ENCODE results near the gene GCGR.

GCGR gene

DNA sequence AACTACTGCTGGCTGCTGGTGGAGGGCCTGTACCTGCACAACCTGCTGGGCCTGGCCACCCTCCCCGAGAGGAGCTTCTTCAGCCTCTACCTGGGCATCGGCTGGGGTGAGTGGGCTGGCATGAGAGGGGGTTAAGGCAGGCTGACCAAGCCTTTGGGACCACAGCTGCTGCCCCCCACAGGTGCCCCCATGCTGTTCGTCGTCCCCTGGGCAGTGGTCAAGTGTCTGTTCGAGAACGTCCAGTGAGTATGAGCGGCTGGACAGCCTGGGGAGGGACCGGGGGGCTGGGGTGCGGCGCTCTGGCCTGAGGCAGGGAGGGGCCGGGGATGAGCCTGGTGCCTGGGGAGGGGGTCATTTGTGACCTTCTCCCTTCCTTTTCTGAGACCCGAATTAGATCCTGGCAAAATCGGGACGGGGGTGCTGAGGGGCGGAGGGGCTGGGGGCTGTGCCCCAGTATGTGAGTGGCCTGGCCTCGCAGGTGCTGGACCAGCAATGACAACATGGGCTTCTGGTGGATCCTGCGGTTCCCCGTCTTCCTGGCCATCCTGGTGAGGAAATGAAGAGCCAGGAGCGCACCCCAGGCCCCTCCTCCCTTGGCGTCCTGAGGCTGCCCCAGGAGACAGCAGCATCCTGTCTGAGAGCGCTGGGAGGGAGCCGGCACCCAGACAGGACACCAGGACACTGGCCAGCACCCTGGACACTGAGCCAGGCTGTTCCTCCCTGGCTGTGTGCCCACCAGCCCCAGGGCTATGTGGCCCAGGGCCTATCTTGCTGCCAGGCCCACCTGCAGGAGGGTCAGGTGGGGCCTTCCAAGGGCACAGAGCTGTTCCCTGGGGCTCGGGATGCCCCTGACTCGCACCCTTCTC, 8.0 kb downstream of the GCGR start:
- DNase-seq (ENCODE audit: low spot score): no peak

DNA sequence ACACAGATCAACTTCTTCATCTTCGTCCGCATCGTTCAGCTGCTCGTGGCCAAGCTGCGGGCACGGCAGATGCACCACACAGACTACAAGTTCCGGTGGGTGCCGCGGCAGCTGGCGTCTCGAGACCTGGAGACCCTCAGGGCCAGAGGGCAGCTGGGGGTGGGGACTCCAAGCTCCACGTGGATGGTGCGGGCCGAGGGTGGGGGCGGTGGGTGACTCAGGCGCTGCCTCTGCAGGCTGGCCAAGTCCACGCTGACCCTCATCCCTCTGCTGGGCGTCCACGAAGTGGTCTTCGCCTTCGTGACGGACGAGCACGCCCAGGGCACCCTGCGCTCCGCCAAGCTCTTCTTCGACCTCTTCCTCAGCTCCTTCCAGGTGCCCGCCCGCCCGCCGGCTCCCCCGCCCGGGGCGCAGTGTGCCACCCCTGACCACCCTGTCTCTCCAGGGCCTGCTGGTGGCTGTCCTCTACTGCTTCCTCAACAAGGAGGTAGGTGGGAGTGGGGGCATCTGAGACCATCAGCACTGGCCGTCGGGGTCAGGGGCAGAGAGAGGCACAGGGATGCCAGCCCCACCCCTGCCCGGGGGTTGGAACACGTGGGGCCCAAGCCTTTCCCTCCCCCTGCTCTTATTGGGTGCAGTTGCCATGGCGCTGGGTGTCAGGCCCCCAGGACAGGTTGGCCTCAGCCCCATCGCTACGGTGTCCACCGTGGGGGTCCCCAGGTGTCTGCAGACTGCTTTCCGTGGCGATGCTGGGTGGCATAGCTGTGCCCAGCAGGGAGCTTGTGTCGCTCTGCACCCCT, 8.8 kb downstream of the GCGR start:
- no peak for DNase-seq (ENCODE audit: low spot score)

DNA sequence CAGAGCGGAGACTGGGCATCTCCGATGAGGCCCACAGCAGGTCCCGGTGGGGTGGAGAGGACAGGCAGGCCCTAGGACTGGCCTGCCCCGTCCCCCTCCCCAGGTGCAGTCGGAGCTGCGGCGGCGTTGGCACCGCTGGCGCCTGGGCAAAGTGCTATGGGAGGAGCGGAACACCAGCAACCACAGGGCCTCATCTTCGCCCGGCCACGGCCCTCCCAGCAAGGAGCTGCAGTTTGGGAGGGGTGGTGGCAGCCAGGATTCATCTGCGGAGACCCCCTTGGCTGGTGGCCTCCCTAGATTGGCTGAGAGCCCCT, 9.4 kb downstream of the GCGR start:
- no peak for DNase-seq (ENCODE audit: low spot score)

DNA sequence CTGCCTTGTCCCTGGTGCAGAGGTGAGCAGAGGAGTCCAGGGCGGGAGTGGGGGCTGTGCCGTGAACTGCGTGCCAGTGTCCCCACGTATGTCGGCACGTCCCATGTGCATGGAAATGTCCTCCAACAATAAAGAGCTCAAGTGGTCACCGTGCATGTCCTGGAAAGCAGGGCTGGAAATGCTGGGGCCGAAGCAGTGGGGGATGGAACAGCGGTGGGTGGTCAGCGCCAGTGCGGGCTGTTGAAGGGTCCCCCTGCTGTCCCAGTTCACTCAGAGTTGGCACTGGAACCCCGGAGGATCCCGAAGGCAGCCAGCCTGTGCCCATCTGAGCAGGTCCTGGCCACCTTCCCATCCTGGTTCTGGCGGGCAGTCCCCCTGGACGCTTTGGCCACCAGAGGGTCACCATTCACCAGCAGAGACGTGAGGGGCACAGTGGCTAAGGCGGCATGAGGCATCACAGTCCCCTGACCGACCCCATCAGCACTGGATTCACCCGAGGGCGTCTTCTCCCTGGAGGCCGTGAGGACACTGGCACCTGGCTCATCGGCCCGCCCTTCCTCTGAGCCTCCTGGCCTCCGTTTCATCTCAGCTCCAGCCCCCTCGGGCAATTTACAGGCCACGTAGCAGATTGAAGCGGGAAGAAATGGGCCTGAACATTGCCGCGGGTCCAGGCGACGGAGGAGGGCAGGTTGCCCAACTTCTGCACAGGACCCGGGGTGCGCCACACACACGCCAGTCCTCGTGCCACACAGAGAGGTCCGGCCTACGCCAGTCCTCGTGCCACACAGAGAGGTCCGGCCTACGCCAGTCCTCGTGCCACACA, 10.1 kb downstream of the GCGR start:
- no peak for DNase-seq (ENCODE audit: low spot score)

DNA sequence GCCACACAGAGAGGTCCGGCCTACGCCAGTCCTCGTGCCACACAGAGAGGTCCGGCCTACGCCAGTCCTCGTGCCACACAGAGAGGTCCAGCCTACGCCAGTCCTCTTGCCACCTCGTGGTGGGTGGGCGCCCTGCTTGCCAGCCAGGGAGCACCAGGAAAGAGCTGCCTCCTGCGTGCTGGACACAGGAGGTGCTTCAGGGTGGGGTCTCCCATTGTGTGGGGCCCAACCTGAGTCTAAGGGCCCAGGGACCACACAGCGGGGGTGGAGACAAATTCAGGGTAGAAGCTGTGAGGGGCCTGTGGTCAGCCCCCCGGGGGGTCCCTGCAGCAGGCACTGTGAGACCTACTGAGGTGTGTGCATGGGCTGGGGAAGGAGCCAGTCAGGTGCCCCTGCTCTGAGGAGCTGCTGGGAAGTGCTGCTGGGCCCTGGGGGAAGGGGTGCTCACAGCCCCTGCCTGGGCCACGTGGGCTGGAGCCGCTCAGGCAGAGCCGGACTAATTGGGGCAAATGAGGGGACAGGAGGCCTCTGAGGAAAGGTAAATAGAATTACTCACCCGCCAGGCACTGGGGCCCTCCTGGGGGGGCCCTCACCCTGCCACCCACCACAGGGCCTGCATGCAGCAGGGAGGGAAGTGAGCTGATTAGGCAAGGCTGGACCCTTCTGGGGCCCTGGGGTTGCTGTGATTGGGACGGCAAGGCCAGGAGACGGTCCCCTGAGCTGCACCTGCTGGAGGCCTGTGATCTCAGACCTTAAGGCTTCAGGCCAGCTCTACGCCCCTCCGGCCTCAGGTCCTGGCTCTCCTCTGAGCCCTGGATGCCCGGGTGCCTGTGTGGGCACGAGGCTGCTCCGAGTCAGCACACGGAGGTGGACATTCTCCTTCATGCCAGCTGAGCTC, 11.0 kb downstream of the GCGR start:
- no peak for DNase-seq (ENCODE audit: low spot score)

DNA sequence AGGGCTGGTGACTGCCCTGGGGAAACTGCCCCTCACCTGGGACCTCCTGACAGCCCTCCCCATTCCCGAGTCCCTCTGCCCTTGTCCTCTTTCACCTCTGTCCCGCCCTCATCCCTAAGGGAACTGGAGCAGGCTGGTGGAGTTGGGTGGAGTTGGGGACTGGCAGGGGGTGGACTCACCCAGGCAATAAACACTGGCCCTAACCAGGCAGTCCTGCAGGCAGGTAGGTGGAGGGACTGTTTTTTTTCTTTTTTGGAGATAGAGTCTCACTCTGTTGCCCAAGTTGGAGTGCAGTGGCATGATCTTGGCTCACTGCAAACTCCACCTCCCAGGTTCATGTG, 11.7 kb downstream of the GCGR start:
- DNase-seq (ENCODE audit: low spot score): no peak

DNA sequence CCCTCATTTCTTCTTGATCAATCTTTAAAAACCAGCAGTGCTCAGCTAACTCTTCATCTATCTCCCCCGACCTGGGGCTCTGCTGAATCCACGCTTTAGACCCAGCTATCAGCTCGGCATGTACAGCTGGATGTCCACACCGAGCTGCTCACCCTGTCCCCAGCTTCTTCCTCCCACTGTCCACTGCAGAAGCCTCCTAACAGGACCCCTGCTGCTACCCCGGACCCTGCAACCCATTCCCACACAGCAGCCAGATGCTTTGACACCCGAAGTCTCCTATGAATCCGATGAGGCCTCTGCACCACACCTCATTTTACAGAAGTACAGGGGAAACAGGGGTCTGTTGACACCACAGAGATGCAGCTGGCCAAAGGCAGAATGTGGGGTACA, 13.8 kb downstream of the GCGR start:
- DNase-seq (ENCODE audit: low spot score): no peak

DNA sequence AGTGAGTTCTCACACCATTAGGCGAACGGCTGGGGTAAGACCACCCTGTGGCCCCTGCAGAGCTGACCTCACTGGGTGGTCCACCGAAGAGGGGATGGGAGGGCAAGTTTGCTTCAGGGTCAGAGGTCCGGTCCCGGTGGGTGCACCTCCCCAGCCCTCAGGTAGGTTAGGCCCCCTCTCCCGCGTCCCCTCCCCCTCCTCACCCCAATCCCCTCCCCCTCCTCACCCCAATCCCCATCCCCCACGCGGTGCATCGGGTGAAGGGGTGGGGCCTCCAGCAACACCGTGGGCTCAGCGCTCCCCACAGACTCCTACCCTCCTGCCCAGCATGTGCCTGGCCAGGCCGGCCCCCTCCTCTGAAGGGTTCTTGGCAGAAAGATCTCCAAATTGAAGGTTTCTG, 15.8 kb downstream of the GCGR start:
- no peak for DNase-seq (ENCODE audit: low spot score)

DNA sequence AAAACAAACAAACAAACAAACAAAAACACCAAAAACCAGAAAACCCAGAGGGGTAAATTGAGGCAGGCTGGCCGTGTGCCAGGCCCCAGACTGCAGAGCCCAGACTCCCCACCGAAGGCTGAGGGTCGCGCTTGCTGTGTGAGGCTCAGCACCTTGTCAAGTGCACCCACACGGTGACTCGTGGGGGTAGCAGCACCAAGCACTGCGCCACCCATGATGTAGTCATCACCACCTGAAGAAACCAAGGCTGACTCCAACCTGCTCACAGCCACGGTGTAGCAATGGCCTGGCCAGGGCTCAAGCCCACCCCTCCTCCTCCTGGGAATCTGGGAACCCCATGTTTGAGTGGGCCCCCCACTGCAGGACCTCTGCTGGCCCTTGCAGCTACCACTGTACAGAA, 17.2 kb downstream of the GCGR start:
- DNase-seq (ENCODE audit: low spot score): no peak

DNA sequence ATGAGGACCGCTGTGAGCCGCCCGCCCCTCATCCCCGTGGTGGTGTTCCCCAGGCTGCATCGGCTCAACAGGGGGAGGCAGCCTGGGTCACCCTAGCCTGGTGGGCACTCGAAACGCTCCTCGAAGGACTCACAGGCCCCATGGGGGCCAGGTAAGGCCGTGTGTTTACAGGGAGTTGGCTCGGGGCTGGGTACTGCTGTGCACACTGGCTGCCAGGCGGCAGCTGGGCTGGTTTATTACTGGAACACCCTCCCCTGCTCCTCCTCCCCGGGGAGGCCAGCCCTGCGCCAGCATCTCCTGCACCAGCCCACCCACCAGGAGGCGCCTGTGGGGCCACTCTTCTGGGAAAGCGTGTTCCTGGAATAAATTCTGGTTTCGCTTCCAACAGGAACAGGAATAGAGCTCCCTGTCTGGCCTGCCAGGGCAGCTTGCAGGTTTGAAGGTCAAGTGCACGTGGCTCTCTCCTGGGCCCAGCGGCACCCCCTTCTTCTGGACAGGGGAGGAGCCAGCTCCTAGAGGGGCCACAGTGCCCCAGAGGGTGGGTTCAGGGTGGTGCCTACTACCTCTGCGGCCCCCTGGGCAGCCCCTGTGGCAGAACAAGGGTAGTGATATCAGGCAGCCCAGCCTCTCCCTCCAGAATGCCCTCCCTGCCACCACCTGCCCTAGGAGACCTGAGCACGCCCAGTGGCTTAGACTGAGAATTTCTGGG, 17.8 kb downstream of the GCGR start:
- peak; percentile 43 for DNase-seq (ENCODE audit: low spot score)

DNA sequence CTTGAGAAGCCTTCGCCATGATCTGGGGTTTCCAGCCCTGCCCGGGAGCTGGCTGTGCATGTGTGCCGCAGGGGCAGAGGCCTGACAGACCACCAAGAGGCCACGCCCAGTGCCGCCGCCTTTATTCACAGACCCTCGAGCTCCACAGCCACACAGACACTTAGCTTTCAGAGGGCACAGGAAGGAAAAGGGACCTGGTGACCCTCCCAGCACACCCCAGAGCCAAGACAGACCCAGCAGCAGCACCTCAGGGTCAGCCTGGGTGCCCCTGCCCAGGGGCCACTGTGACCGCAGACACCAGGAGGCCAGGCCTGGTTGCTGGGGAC, 18.3 kb downstream of the GCGR start:
- no peak for DNase-seq (ENCODE audit: low spot score)

DNA sequence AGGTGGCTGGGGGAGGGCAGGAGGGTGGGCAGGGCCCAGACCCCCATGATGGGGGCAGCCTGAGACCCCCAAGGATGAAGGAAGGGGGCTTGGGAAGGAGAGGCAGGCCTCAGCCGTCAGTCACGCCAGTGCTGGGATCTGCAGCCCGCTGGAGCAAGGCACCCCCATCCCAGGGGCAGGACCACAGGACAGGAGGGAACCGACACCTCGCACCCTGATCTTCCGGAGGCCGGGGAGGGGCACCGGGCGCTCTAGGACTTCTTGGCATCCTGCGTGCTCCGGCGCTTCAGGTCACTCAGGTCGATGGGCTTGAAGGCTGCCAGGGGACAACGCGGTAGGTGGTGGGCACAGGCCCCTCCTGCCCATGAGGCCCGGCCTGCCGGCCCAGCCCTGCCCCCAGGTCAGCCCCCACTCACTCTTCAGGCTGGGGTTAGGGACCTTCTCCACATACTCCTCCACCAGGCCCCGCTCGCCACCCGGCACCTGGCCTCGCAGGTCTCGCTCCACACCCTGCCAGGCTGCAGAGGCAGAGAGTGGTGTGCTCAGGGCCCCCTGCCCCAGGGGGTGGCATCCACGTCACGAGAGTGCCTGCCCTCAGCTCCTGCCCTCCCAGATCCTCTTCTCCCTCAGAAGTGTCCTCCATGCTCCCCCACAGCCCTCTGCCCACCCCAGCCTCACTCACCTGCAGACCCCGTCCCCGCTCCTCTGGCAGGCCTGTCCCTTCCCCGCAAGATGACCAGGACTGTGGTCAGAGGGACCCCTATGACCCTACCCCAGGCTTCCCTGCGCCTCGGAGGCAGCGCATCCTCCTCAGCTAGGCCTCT, 19.3 kb downstream of the GCGR start:
- no peak for DNase-seq (ENCODE audit: low spot score)

DNA sequence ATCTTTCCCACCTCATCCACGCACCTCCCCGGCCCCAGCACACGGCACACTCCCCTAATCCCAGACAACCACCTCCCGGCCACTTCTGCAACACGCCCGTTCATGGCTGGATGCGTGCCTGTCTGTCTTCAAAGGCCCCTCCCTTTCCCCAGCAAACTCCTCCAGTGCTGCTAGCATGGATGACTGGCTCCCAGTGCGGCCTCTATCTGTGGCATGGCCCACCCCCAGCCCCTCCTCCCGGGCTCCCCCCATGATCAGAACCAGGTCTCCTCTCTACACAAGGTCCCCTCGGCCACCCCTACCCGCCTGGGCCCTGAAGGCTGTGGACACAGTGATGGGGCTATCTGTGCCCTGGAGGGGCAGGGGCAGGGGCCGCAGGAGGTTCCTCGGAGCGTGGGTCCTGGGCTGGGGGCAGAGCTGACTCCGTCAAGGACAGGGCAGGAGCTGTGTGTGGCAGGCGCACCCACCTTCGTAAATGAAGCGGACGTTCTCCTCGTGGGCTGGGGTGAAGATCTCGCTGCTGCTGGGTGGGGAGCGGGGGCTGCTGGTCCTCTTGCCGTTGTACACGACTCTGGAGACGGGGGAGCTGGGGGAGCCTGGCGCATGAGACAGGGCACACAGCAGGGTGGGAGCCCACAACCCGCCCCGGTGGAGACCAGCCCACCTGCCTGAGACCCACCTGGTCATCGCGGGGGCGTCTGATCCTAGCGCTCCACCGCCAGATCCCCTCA, 20.0 kb downstream of the GCGR start:
- DNase-seq (ENCODE audit: low spot score): no peak

DNA sequence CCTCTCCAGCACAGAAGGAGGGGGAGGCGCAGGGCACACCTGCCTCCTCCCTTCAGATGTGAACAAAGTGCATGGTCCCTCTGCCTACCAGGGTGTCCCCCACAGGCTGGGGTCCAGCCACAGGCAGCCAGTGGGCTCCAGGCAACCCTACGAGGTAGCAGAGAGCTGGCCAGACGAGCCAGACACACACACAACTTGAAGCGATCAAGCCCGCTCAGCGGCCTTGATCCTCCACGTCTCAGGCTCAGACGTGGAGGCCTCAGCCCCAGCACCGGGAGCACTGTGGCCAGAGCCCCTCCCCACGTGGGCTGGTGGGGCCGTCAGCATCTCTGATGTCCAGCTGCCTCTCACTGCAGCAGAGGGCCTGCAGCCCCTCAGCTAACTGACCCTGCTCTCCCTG, 20.6 kb downstream of the GCGR start:
- DNase-seq (ENCODE audit: low spot score): no peak

DNA sequence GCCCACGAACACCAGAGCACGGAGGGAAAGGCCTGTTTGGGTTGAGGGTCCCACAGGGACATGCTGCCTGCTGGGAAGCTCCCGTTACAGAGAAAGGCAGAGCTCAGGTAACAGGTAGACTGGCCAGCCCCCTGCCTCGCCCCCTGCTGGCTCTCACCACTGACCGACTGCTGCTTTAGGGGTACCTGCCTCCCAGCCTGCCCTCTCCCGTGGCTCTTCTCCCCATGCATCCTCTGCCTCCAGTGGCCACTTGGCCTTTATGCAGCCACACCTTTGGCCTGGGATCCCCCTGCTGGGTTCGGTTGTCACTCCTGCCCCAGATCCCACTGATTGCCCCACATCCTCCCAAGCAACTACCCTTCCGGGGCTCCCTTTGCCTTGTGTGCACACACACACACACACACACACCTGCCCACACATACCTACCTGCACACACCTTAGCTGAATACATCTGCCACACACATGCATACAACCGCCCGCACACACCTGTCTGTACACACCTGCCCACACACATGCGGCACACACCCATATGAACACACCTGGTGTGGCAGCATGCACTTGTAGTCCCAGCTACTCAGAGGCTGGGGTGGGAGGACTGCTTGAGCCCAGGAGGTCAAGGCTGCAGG, 22.0 kb downstream of the GCGR start:
- no peak for DNase-seq (ENCODE audit: low spot score)

DNA sequence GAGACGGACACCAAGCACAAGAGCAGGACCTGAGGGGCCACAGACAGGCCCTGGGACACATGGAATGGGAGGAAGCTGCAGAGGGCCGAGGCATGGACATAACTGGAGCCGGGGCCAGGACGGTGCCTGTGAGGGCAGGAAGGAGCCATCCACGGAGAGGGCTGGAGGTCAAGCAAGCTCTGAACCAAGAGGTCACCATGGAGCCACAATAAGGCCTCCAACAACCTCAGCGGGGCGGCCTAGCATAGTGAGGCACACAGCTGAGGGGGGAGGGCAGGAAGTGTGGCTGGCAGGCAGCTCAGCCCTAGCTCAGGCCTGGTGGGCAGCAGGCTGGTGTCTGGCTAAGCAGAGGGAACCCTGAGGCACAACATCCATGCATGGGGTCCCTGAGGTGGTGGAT, 24.7 kb downstream of the GCGR start:
- DNase-seq (ENCODE audit: low spot score): no peak

DNA sequence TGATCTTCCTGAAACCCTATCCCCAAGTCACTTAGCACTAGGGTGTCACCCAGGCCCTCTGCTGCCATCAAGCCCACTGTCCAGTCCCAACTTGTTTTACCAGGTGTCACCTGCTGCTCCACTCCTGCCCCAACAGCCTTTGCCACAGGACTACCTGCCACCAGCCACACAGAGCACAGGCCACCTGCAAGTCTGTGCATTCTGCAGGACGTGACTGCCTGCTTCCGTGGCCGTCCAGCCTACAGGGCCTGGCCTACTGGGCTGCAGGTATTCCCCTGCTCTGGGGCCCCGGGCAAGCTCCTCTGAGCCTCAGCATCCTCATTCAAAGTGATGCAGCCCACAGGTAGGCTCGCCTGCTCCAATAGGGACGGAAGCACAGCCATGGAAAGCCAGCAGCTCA, 25.9 kb downstream of the GCGR start:
- no peak for DNase-seq (ENCODE audit: low spot score)

DNA sequence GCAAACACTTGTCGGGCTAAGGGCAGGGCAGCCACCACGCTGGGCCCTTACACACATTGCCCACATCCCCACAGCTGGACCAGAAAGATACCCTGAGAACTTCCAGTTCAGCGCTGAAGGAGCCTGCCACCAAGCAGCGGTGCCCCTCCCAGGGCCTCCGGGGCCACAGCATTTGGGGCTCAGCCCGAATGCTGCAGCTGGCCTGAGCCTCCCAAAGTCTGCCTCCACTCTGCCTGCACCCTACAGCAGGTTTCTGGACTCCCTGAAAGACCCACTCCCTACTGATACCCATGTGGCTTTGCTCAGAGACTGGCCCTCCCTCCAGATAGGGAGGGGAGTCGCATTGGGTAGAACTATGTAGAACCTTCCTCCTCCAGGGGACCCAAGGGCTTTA, 27.6 kb downstream of the GCGR start:
- DNase-seq (ENCODE audit: low spot score): no peak

DNA sequence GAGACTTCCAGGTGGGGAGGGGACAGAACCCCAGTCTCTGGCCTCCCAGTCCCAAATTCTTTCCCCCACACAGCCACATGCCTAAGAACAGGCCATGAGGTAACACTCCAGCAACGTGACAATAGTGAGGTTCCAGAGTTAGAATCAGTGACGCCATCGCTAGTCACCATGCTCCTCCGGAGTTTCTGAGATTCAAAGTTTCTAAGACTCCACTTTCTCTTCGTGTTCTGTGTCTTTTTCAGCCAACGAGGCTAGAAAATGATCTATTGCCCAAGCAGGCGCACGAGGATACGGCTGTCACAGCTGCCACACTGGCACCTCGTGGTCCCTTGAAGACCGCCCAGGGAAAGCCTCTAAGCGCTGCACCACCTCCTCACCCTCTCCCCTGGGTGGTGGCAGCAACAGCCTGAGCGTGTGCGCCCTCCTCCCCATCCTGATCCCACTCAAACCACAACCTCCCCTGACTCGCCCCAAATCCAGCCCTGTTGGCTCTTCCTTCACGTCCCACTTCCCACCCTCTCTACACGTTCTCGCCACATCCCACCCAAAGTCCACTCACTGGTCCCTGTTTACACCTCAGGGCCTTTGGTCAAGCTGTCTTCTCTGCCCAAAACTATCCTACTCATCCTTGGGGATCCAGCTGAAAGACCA, 28.1 kb downstream of the GCGR start:
- DNase-seq (ENCODE audit: low spot score): peak; percentile 42

Data from activated CD4-positive, alpha-beta T cell treated with anti-CD3 and anti-CD28 coated beads, Interleukin-2, Interleukin-4, amounts not matched to agents 100 ng/mL and 50 ng/mL, durations not matched to agents 16 hours and 8 hours (primary cell).